ENCODE measurements around the gene SH3BP5. TPM values are rescaled to one million over a fixed set of nuclear protein-coding genes. Genes with fewer than 3 reads are reported as not detected.
A peak's percentile ranks its signal among the peaks of the same experiment; 100 is the strongest.

SH3BP5 gene
- total RNA-seq, 2 experiments from 2014 or later: 33.6 to 37.5 TPM

DNA sequence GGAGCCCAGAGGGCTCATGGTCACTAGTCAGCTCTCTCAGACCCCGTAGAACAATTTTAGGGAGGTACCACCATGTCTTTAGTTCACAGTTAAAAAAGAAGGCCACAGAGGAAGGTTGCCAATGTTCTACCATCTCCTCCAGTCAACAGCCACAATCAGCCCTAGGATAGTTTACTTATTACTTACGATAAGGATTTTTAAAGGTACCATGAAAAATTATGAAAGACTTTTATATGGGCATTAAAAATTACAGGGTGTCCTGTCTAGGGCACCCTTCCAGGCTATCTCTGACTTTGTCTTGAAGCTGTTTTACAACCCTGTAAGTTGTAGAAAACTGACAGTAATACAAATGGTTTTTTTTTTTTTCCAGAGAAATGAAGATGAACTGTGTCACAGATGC lies 68.5 kb downstream of the SH3BP5 start:
- POLR2A ChIA-PET: no interaction called here
- DNase-seq: no peak
- H3K27ac Mint-ChIP-seq: peak overlapping the region; percentile 3
- no peak overlapping the region for H3K4me3 Mint-ChIP-seq
- peaks cover 46% of the 10 kb centered on the region for H3K4me1 Mint-ChIP-seq (ENCODE audit: low read depth)
- CTCF ChIA-PET: interaction anchor here (0.8 to 8.9 kb wide), 4 partner anchors 41 to 142 kb away, joined by 3 to 178 read pairs (median 137); partner anchors contain the start of gene SH3BP5
- no peaks in the 10 kb centered on the region for H3K9me3 Mint-ChIP-seq
- peaks cover 14% of the 10 kb centered on the region for H3K36me3 Mint-ChIP-seq
- H3K27me3 Mint-ChIP-seq: no peaks in the 10 kb centered on the region
- intact Hi-C loops (cut with micrococcal nuclease): no loop called here

DNA sequence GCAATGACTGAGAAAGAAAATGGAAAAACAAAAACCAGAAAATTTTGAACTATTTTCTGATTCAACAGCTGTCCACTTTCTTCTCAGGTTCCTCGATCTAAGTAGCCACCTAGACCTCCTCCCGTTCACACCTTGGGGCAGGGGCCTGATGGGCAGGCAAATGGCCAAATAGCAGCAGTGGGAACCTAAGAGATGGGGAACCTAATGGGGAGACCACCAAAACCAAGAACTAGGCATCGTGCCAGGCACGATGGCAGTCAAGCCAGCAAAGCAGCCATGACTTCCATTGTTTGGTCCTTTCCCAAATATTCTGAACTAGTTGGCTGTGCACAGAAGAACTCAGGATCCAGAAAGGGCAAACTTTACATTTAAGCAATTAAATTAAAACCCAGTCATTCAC lies 69.3 kb downstream of the SH3BP5 start:
- intact Hi-C loops (cut with micrococcal nuclease): no loop called here
- H3K4me3 Mint-ChIP-seq: no peak overlapping the region
- no peak for DNase-seq
- ChIA-PET POLR2A (no interaction called here), CTCF (interaction anchor here (0.8 to 8.9 kb wide), 2 partner anchors 40 to 116 kb away, joined by 3 to 151 read pairs; no protein-coding TSS in a partner anchor)
- no peaks in the 10 kb centered on the region for H3K27me3 Mint-ChIP-seq
- H3K27ac Mint-ChIP-seq: peak overlapping the region; percentile 49
- H3K9me3 Mint-ChIP-seq: no peaks in the 10 kb centered on the region
- H3K36me3 Mint-ChIP-seq: peaks cover 16% of the 10 kb centered on the region
- peaks cover 40% of the 10 kb centered on the region for H3K4me1 Mint-ChIP-seq (ENCODE audit: low read depth)

DNA sequence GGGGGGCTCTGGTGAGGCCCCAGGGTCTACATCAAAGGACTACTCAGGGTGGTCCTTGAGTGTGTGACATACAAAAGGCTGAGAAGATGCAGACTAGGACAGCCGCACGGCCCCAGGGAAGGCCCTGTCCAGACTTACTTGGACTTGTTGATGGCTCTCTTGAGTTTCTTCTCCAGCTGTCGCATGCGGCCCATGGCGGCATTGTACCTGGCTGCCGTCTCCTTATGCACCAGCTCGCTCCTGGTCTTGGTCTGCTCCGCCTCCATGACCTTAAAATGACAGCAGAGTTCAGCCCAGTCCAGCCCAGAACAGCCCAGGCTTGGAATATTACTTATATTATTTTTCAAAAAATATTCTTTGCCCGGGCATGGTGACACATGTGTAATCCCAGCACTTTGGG lies 70.4 kb downstream of the SH3BP5 start:
- POLR2A ChIA-PET: interaction anchor here (0.6 kb wide), 1 partner anchor 166 kb away, joined by 4 read pairs; no protein-coding TSS in a partner anchor

DNA sequence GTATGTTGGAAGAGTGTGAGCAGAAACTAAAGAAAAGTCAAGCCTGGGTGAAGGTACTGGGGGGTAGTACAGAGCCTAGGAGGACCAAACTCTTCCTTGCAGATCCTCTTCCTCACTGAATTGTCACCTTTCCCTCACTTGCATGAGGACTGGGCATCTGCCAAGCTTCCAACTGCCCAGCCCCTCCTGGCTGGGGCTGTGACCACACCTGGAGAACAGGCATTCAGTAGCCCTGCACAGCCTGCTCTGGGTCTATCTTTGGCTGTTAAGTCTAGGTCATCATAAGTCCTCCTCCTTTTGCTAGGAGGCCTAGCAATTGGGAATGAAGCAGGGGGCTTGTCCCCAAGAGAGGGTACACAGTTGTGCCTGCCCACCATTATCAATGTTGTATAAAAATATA lies 71.1 kb downstream of the SH3BP5 start:
- ChIA-PET CTCF (interaction anchor here (0.7 to 1.5 kb wide), 2 partner anchors 144 kb away, joined by 5 to 6 read pairs; no protein-coding TSS in a partner anchor), POLR2A (interaction anchor here (0.6 to 1.4 kb wide), 2 partner anchors 58 to 167 kb away, joined by 4 read pairs; no protein-coding TSS in a partner anchor)
- peak overlapping the region; percentile 5 for H3K27ac Mint-ChIP-seq
- H3K27me3 Mint-ChIP-seq: no peaks in the 10 kb centered on the region
- H3K36me3 Mint-ChIP-seq: peaks cover 22% of the 10 kb centered on the region
- no peak overlapping the region for H3K4me3 Mint-ChIP-seq
- no peak for DNase-seq
- intact Hi-C loops (cut with micrococcal nuclease): no loop called here
- peaks cover 28% of the 10 kb centered on the region for H3K4me1 Mint-ChIP-seq (ENCODE audit: low read depth)
- no peaks in the 10 kb centered on the region for H3K9me3 Mint-ChIP-seq

More for the DNA sequence above, 70.4 kb downstream of the SH3BP5 start:
- H3K27ac Mint-ChIP-seq: no peak overlapping the region
- H3K4me1 Mint-ChIP-seq (ENCODE audit: low read depth): peaks cover 34% of the 10 kb centered on the region
- no peaks in the 10 kb centered on the region for H3K27me3 Mint-ChIP-seq
- no peaks in the 10 kb centered on the region for H3K9me3 Mint-ChIP-seq
- DNase-seq: no peak
- CTCF ChIA-PET: interaction anchor here (0.7 kb wide), 1 partner anchor 144 kb away, joined by 5 read pairs; no protein-coding TSS in a partner anchor
- H3K36me3 Mint-ChIP-seq: peaks cover 22% of the 10 kb centered on the region
- intact Hi-C loops (cut with micrococcal nuclease): no loop called here
- H3K4me3 Mint-ChIP-seq: no peak overlapping the region

DNA sequence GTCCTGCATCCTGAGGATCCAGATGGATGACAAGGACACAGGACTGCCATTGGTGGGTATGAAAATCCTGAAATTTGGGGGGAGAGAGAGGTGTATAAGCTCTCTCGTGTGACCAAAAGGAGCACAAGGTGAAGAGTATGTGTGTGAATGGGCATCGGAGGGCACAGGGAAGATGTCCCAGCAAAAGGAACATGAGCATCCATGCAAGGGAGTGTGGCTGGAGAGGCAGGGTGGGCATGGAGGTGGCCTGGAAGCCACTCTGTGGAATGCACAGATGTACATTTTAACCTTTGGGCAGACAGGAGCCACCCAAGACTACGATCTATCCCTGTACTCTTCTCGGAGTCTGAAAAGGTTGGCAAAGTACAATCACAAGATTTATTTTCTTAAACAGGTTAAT lies 71.9 kb downstream of the SH3BP5 start:
- POLR2A ChIA-PET: interaction anchor here (1.4 kb wide), 1 partner anchor 58 kb away, joined by 4 read pairs; no protein-coding TSS in a partner anchor
- Mint-ChIP-seq H3K9me3 (no peaks in the 10 kb centered on the region), H3K27ac (peak overlapping the region; percentile 15), H3K36me3 (peaks cover 29% of the 10 kb centered on the region), H3K4me3 (no peak overlapping the region), H3K27me3 (no peaks in the 10 kb centered on the region), H3K4me1 (ENCODE audit: low read depth) (peaks cover 21% of the 10 kb centered on the region)
- DNase-seq: no peak
- intact Hi-C loops (cut with micrococcal nuclease): no loop called here
- CTCF ChIA-PET: interaction anchor here (1.5 kb wide), 1 partner anchor 145 kb away, joined by 6 read pairs; no protein-coding TSS in a partner anchor

DNA sequence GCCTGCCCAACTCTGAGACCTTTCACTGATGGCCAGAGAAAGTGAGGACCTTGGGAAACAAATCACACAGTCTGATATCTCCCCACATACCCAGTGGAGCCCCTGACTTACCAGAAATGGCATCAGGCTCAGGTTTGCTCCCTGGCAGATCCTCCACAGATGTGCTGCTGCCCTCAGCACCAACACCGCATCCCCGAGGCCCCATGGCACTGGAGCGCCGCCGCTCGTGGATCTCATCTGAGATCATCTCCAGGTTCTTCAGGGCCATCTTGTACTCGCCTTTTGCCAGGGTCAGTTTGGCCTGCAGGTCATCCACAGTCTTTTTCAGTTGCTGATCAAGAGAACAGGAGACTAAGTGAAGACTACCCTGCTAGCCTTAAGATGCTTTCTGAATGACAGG lies 73.7 kb downstream of the SH3BP5 start:
- ChIA-PET CTCF (interaction anchor here (1.0 to 3.6 kb wide), 3 partner anchors 9 to 147 kb away, joined by 4 to 20 read pairs (median 5); partner anchors contain the start of gene SH3BP5), POLR2A (no interaction called here)
- peaks cover 6% of the 10 kb centered on the region for H3K4me1 Mint-ChIP-seq (ENCODE audit: low read depth)
- H3K27ac Mint-ChIP-seq: peak overlapping the region; percentile 26
- intact Hi-C loops (cut with micrococcal nuclease): no loop called here
- H3K27me3 Mint-ChIP-seq: no peaks in the 10 kb centered on the region
- peaks cover 34% of the 10 kb centered on the region for H3K36me3 Mint-ChIP-seq
- H3K4me3 Mint-ChIP-seq: no peak overlapping the region
- DNase-seq: no peak
- no peaks in the 10 kb centered on the region for H3K9me3 Mint-ChIP-seq

DNA sequence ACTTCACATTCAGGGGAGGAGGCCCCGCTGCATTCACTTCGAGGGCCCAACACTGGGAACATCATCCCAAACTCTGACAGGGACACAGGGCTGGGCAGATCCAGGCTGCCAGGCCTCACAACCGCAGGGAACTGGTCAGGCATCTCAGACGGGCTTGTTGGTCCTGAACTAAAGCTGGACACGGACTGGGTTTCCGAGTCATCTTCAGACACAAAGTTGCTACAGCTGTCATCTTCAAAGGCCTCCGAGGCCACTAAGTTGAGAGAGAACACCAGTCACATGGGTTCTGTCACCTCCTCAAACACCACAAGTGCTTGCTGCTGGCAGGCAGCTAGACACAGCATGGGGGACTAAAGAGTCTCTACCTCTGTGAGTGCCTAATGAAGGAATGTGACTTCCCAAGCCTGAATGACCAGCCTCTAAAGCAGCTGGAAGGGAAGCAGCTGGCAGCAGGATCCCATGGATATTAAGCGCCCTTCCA lies 75.5 kb downstream of the SH3BP5 start:
- Mint-ChIP-seq H3K4me3 (no peak overlapping the region), H3K4me1 (ENCODE audit: low read depth) (peaks cover 14% of the 10 kb centered on the region), H3K9me3 (no peaks in the 10 kb centered on the region), H3K27ac (no peak overlapping the region), H3K36me3 (peaks cover 36% of the 10 kb centered on the region), H3K27me3 (no peaks in the 10 kb centered on the region)
- CTCF ChIA-PET: interaction anchor here (1.2 to 3.6 kb wide), 2 partner anchors 11 to 148 kb away, joined by 4 to 20 read pairs; no protein-coding TSS in a partner anchor
- POLR2A ChIA-PET: no interaction called here
- DNase-seq: no peak
- intact Hi-C loops (cut with micrococcal nuclease): no loop called here

DNA sequence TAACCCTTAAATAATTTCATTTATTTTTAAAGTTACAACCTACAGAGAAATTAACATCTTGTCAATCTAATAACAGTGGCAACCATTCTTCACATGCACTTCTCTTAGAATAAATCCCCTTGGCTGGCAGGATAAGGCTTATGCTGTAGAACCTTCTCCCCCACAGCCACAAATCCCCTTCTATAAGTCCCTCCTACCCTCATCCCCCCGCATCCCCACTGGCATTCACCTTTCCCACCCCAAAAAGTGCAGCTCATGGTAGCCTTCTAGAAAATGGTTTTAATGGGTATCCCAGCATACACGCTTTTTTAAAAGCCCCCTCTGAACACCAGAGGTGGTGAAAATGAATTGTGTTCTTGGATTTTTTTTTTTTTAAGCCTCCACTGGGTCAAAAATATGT lies 77.2 kb downstream of the SH3BP5 start:
- CTCF ChIA-PET: interaction anchor here (3.6 kb wide), 1 partner anchor 13 kb away, joined by 20 read pairs; no protein-coding TSS in a partner anchor
- no peaks in the 10 kb centered on the region for H3K9me3 Mint-ChIP-seq
- H3K4me1 Mint-ChIP-seq (ENCODE audit: low read depth): peaks cover 16% of the 10 kb centered on the region
- peaks cover 42% of the 10 kb centered on the region for H3K36me3 Mint-ChIP-seq
- intact Hi-C loops (cut with micrococcal nuclease): no loop called here
- no peak overlapping the region for H3K4me3 Mint-ChIP-seq
- POLR2A ChIA-PET: no interaction called here
- DNase-seq: no peak
- H3K27me3 Mint-ChIP-seq: no peaks in the 10 kb centered on the region
- peak overlapping the region; percentile 60 for H3K27ac Mint-ChIP-seq

DNA sequence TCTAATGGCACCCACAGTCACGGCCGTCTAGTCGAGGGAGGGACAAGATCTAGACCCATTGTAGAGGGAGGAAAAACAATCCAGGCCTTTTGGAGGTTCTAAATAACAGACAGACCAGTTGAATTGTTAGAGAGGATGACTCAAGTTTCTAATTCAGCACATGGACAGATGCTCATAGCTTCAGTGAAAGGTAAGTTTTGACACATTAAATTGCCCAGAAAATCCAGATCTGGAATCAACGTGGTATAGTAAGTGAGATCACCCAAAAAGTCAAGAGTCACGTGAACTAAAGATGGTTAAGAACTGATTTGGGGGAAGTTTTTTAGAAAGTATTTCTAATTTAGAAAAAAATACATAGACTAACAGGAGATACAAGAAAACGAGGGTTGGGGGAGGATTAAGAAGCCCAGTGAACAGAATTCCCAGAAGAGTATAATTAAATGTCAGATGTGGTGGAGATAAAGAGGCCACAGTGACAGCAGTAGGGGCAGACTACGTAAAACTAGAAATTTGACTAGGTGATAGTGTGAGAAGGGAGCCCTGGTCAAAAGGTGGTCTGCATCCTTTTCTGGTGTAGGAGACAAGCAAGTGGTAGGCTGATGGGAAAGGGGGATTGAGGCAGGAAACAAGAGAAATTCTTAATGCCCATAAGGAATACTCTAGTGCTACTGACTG lies 79.2 kb downstream of the SH3BP5 start:
- Mint-ChIP-seq H3K36me3 (peaks cover 31% of the 10 kb centered on the region), H3K9me3 (no peaks in the 10 kb centered on the region), H3K27ac (peak overlapping the region; percentile 70), H3K27me3 (no peaks in the 10 kb centered on the region), H3K4me1 (ENCODE audit: low read depth) (peaks cover 13% of the 10 kb centered on the region), H3K4me3 (no peak overlapping the region)
- intact Hi-C loops (cut with micrococcal nuclease): no loop called here
- POLR2A ChIA-PET: no interaction called here
- CTCF ChIA-PET: interaction anchor here (1.1 to 2.3 kb wide), 2 partner anchors 14 to 152 kb away, joined by 5 to 6 read pairs; no protein-coding TSS in a partner anchor
- DNase-seq: no peak

DNA sequence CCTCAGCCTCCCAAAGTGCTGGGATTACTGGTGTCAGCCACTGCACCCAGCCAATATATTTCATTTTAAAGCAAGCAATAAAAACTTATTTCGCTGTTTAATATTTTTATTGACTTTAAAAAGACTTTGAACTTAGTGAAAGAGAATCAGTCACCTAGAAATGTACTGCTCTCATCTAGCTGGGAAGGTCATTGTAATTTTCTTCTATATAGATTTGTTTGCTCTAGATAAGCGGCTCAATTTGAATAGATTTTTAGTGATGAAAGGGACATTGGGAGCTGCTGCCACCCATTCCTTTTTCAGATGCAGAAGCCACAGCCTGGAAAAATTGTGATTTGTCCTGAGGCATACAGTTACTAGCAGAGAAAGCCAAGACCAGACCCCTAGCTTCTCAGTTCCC lies 86.2 kb downstream of the SH3BP5 start:
- ChIA-PET POLR2A (interaction anchor here (0.5 to 1.6 kb wide), 2 partner anchors 40 to 1111 kb away, joined by 3 to 4 read pairs; partner anchors contain the start of gene CAPN7), CTCF (interaction anchor here (1.4 kb wide), 1 partner anchor 9 kb away, joined by 3 read pairs; no protein-coding TSS in a partner anchor)
- Mint-ChIP-seq H3K4me3 (no peak overlapping the region), H3K9me3 (no peaks in the 10 kb centered on the region), H3K36me3 (peaks cover 30% of the 10 kb centered on the region), H3K4me1 (ENCODE audit: low read depth) (peaks cover 7% of the 10 kb centered on the region), H3K27ac (no peak overlapping the region), H3K27me3 (no peaks in the 10 kb centered on the region)
- intact Hi-C loops (cut with micrococcal nuclease): no loop called here
- DNase-seq: no peak

DNA sequence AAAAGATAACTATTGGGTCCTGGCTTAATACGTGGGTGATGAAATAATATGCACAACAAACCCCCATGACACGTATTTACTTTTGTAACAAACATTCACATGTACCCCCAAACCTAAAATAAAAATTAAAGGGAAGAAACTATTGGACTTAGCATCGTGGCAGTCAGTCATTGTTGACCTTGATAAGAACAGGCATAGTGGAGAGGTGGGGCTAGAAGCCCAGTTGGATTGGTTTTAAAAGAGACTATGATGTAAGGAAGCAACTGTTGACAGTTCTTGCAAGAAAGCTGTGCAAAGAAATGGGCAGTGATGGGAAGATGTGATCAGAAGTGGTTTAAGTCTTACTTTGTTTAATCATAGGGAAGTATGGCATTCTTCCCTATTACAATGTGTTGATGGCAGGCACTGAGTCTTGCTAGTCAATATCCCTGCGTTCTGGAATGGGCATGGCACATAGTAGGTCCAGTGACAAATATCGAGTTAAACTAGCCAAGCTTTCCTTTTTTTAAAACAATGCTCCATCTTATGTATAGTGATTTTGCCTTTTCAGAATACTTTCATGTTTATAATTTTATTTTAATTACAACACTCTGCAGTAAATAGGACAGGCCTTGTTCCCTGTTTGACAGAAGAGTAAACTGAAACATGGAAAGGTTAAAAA lies 88.4 kb downstream of the SH3BP5 start:
- POLR2A ChIA-PET: no interaction called here
- peaks cover 27% of the 10 kb centered on the region for H3K36me3 Mint-ChIP-seq
- no peak for DNase-seq
- no peak overlapping the region for H3K4me3 Mint-ChIP-seq
- CTCF ChIA-PET: interaction anchor here (0.9 to 1.8 kb wide), 2 partner anchors 24 kb away, joined by 4 read pairs; no protein-coding TSS in a partner anchor
- no peak overlapping the region for H3K27ac Mint-ChIP-seq
- H3K4me1 Mint-ChIP-seq (ENCODE audit: low read depth): peaks cover 7% of the 10 kb centered on the region
- H3K9me3 Mint-ChIP-seq: no peaks in the 10 kb centered on the region
- intact Hi-C loops (cut with micrococcal nuclease): no loop called here
- H3K27me3 Mint-ChIP-seq: no peaks in the 10 kb centered on the region

DNA sequence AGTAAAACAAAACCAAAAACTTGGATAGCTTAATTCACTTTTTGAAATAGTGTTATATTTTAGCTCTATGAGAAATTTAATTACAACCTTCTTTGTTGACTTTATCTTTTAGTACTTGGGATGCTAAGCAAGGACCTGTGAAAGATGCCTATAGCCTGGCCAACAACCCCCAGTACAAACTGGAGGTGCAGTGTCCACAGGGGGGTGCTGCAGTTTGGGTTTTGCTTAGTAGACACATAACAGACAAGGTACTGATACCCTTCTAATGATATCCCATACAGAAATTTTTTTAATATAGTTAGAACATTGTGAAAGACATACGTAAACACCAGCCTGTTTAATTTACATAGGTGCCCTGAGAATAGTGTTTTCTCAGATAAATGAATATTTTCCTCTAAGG lies 91.0 kb downstream of the SH3BP5 start:
- Mint-ChIP-seq H3K27ac (no peak overlapping the region), H3K9me3 (no peaks in the 10 kb centered on the region), H3K36me3 (peaks cover 18% of the 10 kb centered on the region), H3K27me3 (no peaks in the 10 kb centered on the region), H3K4me1 (ENCODE audit: low read depth) (peaks cover 7% of the 10 kb centered on the region), H3K4me3 (no peak overlapping the region)
- intact Hi-C loops (cut with micrococcal nuclease): no loop called here
- peak; percentile 69 for DNase-seq
- ChIA-PET CTCF (interaction anchor here (0.8 to 4.9 kb wide), 4 partner anchors 13 to 165 kb away, joined by 3 to 31 read pairs (median 6); no protein-coding TSS in a partner anchor), POLR2A (no interaction called here)

Data from activated CD4-positive, alpha-beta memory T cell treated with anti-CD3 and anti-CD28 coated beads for 36 hours (primary cell).